ENCODE results near the gene DUSP7.

DUSP7 gene

DNA sequence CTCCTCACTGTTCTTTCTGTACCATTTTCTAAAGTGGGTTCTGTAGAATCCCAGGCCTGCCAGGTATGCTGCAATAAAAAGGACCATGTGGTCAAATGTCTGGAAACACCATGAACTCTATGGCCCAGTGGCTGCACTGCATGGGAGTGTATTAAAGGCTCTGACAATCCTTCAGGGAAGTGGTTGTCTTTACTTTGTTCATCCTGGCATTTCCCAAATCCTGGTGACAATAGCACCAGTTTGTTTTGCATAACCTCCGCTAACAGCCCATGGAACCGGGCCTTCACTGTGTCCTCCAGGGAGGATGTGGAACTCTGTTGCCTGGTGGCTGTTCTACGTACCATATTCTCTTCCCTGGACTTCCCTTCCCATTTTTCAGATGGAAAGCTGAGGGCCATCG, 11.2 kb upstream of the DUSP7 start:
- no peaks in the 10 kb centered on the region for H3K36me3 ChIP-seq (ENCODE audit: control insufficient read depth, insufficient read depth, low read length)
- peaks cover 10% of the 10 kb centered on the region for H3K4me1 ChIP-seq (ENCODE audit: control insufficient read depth, insufficient read depth, low read length)
- H3K4me3 ChIP-seq (ENCODE audit: insufficient read depth, low read depth, low read length) = no peak overlapping the region
- no peak overlapping the region for H3K27ac ChIP-seq (ENCODE audit: insufficient read depth, low read depth, low read length, poor library complexity, severe bottlenecking)
- H3K9me3 ChIP-seq (ENCODE audit: control insufficient read depth, low read length) = no peaks in the 10 kb centered on the region
- 92 to 95% methylated on average over 4 of the region's 4 CpGs for WGBS, 2 experiments
- H3K27me3 ChIP-seq (ENCODE audit: control insufficient read depth, insufficient read depth, low read length, poor library complexity, severe bottlenecking) = no peaks in the 10 kb centered on the region

DNA sequence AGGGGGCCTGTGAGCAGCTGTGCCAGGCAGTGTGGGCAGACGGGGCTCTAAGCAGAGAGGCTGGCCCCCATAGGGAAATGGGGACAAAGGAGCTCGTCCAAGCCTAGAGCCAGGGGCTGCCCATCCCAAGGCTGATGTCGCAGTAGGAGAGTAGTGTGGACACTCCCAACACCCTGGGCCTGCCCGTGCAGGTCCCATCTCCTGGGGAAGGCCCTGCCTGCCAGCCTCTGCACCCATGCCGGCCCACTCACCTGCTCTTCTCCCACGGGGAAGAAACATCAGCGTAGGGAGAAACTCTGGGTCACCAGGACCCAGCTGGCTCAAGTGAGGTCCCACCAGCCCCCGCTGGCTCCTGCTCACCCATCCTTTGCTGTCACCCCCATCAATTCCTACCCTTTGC, 10.7 kb upstream of the DUSP7 start:
- H3K9me3 ChIP-seq (ENCODE audit: control insufficient read depth, low read length) = no peaks in the 10 kb centered on the region

DNA sequence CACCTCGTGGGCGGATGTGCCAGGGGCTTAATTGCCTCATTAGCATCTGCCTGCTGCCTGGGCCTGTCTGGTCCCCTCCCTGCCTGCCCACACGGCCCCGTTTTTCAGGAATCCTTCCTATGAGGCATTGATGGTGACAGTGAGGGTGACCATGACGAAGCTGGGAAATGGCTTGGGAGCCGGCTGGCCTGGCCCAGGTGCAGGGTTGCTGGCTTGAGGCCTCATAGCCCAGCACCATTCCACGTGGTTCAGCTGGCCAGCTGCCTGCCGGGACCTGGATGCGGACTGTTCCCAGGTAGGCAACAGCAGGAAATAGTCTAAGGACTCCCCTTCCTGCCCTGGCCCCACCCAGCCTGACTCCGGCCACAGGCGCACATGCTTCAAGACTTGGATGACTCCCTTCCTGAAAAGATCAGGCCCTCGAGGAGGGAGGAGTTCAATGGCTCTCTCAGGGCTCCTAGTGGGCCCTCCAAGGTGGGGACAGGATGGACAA, 8.9 kb upstream of the DUSP7 start:
- H3K4me1 ChIP-seq (ENCODE audit: control insufficient read depth, insufficient read depth, low read length) = peaks cover 10% of the 10 kb centered on the region
- H3K27ac ChIP-seq (ENCODE audit: insufficient read depth, low read depth, low read length, poor library complexity, severe bottlenecking) = no peak overlapping the region
- no peaks in the 10 kb centered on the region for H3K27me3 ChIP-seq (ENCODE audit: control insufficient read depth, insufficient read depth, low read length, poor library complexity, severe bottlenecking)
- no peak overlapping the region for H3K4me3 ChIP-seq (ENCODE audit: insufficient read depth, low read depth, low read length)
- H3K36me3 ChIP-seq (ENCODE audit: control insufficient read depth, insufficient read depth, low read length) = no peaks in the 10 kb centered on the region
- 88 to 89% methylated on average over 12 of the region's 12 CpGs for WGBS, 2 experiments
- no peaks in the 10 kb centered on the region for H3K9me3 ChIP-seq (ENCODE audit: control insufficient read depth, low read length)

More for the DNA sequence above, 10.7 kb upstream of the DUSP7 start:
- Histone ChIP-seq H3K36me3 (ENCODE audit: control insufficient read depth, insufficient read depth, low read length) (no peaks in the 10 kb centered on the region), H3K4me1 (ENCODE audit: control insufficient read depth, insufficient read depth, low read length) (peaks cover 10% of the 10 kb centered on the region), H3K27me3 (ENCODE audit: control insufficient read depth, insufficient read depth, low read length, poor library complexity, severe bottlenecking) (no peaks in the 10 kb centered on the region), H3K27ac (ENCODE audit: insufficient read depth, low read depth, low read length, poor library complexity, severe bottlenecking) (no peak overlapping the region), H3K4me3 (ENCODE audit: insufficient read depth, low read depth, low read length) (no peak overlapping the region)
- 94% methylated on average over 8 of the region's 8 CpGs for WGBS, 2 experiments

DNA sequence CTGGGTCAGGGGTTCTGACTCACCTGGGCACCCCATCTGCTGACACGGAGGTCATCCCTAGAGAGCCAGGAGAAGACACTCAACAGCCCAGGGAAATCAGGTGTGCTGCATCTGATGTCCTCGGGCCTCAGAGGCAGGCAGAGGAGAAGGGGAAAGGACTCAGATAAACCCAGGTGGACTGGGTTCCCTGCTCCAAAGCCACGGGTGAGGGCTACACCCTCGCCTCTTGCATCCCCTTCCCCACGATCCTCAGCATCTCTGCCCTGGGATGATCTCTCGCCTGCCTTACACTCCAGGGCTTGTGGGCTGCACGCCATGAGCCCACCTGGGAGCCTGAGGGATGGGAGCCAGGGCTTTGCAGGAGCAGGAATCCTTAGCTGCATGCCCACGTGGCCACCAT, 8.2 kb upstream of the DUSP7 start:
- 89 to 90% methylated on average over 8 of the region's 8 CpGs for WGBS, 2 experiments
- Histone ChIP-seq H3K4me1 (ENCODE audit: control insufficient read depth, insufficient read depth, low read length) (peaks cover 10% of the 10 kb centered on the region), H3K27me3 (ENCODE audit: control insufficient read depth, insufficient read depth, low read length, poor library complexity, severe bottlenecking) (no peaks in the 10 kb centered on the region), H3K9me3 (ENCODE audit: control insufficient read depth, low read length) (no peaks in the 10 kb centered on the region), H3K27ac (ENCODE audit: insufficient read depth, low read depth, low read length, poor library complexity, severe bottlenecking) (no peak overlapping the region), H3K4me3 (ENCODE audit: insufficient read depth, low read depth, low read length) (no peak overlapping the region), H3K36me3 (ENCODE audit: control insufficient read depth, insufficient read depth, low read length) (no peaks in the 10 kb centered on the region)

DNA sequence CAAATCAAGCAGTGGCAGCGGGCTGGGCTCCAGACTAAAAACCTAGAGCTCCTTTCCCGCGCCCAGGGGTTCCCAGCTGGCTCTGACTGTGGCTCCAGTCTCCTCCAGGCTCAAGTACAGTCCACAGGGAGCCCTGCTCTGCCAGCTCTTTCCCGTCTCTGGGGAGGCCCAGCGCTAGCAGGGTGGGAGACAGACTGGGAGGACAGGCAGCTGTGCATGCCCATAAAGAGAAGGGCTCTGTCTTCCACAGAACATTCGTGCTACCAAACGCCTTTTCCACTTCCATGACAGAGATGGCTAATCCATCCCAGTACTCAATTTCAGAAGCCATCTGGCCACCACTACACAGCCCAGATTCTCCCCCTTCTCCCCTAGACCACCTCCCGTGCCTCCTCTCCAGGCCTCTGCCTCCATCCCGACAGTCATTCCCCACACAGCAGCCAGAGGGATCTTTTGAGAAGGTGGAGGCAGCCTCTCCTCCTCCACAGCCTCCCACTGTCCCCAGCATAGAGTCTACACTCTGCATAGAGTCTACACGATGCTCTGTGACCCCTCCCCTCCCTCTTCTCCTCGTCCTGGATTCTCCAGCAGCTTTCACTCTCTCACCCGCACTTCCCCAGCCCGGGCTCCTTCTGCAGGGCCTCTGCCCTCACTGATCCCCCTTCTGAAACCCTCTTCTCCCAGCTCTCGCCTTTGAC, 6.8 kb upstream of the DUSP7 start:
- Histone ChIP-seq H3K4me3 (ENCODE audit: insufficient read depth, low read depth, low read length) (no peak overlapping the region), H3K36me3 (ENCODE audit: control insufficient read depth, insufficient read depth, low read length) (no peaks in the 10 kb centered on the region), H3K4me1 (ENCODE audit: control insufficient read depth, insufficient read depth, low read length) (peaks cover 7% of the 10 kb centered on the region), H3K27me3 (ENCODE audit: control insufficient read depth, insufficient read depth, low read length, poor library complexity, severe bottlenecking) (peaks cover 5% of the 10 kb centered on the region), H3K9me3 (ENCODE audit: control insufficient read depth, low read length) (no peaks in the 10 kb centered on the region), H3K27ac (ENCODE audit: insufficient read depth, low read depth, low read length, poor library complexity, severe bottlenecking) (no peak overlapping the region)
- WGBS, 2 experiments = 77 to 78% methylated on average over 14 of the region's 14 CpGs

DNA sequence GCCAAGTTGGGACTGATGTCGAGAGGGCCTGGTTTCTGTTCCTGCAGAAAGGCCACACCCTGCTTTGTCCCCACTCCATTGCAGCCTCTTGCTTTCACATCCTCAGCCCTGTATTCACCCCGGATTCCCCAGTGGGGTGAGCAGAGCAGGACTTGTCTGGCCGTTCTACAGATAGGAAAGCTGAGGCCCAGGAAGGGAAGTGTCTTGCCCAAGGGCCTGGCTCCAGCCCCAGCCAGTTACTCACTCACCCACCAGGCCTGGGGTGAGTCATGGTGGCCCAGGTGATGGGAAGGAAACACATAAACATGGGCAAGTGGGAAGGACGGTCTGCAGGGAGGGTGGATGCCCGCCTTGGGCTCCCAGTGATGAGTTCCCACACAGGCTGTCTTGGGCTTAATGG, 6.1 kb upstream of the DUSP7 start:
- Histone ChIP-seq H3K27me3 (ENCODE audit: control insufficient read depth, insufficient read depth, low read length, poor library complexity, severe bottlenecking) (peaks cover 11% of the 10 kb centered on the region), H3K4me3 (ENCODE audit: insufficient read depth, low read depth, low read length) (no peak overlapping the region), H3K4me1 (ENCODE audit: control insufficient read depth, insufficient read depth, low read length) (peaks cover 7% of the 10 kb centered on the region), H3K36me3 (ENCODE audit: control insufficient read depth, insufficient read depth, low read length) (no peaks in the 10 kb centered on the region), H3K27ac (ENCODE audit: insufficient read depth, low read depth, low read length, poor library complexity, severe bottlenecking) (no peak overlapping the region), H3K9me3 (ENCODE audit: control insufficient read depth, low read length) (no peaks in the 10 kb centered on the region)
- WGBS, 2 experiments = 88 to 89% methylated on average over 5 of the region's 5 CpGs

DNA sequence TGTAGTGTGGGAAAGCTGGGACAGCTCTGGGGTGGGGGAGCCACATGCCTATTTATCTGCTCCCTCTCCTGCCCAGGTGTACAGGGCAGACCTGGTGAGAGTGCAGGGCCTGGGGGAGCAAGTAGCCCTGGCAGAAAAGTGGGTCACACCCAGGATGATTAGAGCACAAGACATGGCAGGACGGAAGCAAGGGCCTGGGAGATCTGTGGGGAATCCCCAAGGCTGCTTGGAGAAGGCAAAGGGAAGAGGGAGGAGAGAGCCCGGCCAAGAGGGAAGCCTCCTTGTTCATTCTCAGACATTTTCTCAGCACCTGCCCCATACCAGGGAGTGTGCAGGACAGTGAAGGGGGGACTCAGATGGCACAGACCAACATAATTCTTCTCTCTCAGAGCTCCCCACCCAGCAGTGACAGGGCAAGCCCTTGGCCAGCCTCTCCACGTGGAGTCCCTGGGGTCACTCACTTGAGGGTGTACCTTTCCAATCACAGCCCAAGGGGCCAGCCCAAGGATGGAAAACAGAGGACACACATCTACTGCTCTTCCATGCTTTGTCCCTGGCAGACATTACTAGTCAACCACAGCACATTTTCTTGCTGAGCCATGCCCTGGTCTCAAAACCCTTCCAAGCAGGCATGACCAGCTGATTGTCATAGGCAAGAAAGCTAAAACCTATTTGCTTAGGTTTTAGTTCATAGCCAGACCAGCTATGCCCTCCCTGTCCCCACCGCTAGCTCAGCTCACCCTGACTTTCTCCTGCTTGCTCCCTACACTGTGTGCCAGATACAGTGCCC, 4.9 kb upstream of the DUSP7 start:
- H3K36me3 ChIP-seq (ENCODE audit: control insufficient read depth, insufficient read depth, low read length) = no peaks in the 10 kb centered on the region
- H3K4me3 ChIP-seq (ENCODE audit: insufficient read depth, low read depth, low read length) = no peak overlapping the region
- H3K27ac ChIP-seq (ENCODE audit: insufficient read depth, low read depth, low read length, poor library complexity, severe bottlenecking) = no peak overlapping the region
- H3K9me3 ChIP-seq (ENCODE audit: control insufficient read depth, low read length) = no peaks in the 10 kb centered on the region
- peaks cover 11% of the 10 kb centered on the region for H3K27me3 ChIP-seq (ENCODE audit: control insufficient read depth, insufficient read depth, low read length, poor library complexity, severe bottlenecking)
- peaks cover 7% of the 10 kb centered on the region for H3K4me1 ChIP-seq (ENCODE audit: control insufficient read depth, insufficient read depth, low read length)
- WGBS, 2 experiments = 88 to 89% methylated on average over 4 of the region's 4 CpGs

DNA sequence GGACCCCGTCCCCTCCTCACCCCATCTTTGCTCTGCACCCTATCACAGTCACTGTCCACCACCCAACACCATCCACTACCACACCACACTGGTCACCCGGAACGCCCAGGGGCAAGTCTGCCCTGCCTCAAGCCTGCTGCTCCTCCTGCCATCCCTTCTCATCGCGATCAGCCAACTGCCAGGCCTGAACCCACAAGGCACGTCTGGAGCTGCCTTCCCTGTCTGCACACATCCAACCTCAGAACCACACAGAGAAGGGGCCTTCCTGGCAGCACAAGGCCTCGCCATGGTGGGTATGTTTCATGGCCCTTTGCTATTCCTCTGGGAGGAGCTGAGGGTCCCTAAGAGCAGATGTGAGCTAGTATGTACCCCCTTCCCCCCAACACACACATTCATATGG, 3.4 kb upstream of the DUSP7 start:
- Histone ChIP-seq H3K4me3 (ENCODE audit: insufficient read depth, low read depth, low read length) (no peak overlapping the region), H3K27me3 (ENCODE audit: control insufficient read depth, insufficient read depth, low read length, poor library complexity, severe bottlenecking) (peaks cover 18% of the 10 kb centered on the region), H3K36me3 (ENCODE audit: control insufficient read depth, insufficient read depth, low read length) (no peaks in the 10 kb centered on the region), H3K9me3 (ENCODE audit: control insufficient read depth, low read length) (no peaks in the 10 kb centered on the region), H3K4me1 (ENCODE audit: control insufficient read depth, insufficient read depth, low read length) (peaks cover 8% of the 10 kb centered on the region), H3K27ac (ENCODE audit: insufficient read depth, low read depth, low read length, poor library complexity, severe bottlenecking) (no peak overlapping the region)
- WGBS, 2 experiments = 91 to 94% methylated on average over 7 of the region's 7 CpGs

DNA sequence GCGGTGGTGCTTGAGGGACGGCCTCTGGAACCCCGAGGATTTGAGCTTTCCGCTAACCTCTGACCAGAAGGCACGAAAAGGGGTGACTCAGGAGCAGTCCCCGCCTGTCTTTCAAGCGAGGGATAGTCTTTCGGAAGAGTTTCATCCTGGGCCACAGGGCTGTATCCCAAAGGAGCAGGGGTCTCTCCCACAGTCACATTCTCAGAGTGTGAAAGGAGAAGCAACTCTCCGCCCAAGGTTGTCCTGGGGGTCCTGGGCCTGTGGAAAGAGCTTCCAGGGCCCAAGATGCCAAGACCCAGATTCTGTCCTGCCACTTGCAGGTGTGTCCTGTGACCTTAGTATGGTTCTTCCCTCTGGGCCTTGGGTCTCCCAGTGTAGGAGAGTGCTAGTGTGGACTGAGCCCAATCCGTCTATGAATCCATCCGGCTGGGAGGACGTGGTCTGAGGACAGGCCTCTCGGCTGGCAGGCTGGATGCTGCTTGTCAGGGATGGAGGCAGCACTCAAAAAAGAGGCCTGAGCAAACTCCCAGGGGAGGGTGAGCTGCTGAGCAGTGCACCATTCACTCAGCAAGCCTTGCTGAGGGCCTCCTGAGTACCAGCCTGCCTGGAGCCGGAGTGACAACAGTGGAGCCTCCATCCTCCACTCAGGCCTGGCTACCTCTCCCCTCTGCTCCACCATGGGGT, 1.6 kb upstream of the DUSP7 start:
- H3K36me3 ChIP-seq (ENCODE audit: control insufficient read depth, insufficient read depth, low read length) = no peaks in the 10 kb centered on the region
- no peak overlapping the region for H3K27ac ChIP-seq (ENCODE audit: insufficient read depth, low read depth, low read length, poor library complexity, severe bottlenecking)
- H3K27me3 ChIP-seq (ENCODE audit: control insufficient read depth, insufficient read depth, low read length, poor library complexity, severe bottlenecking) = peaks cover 18% of the 10 kb centered on the region
- WGBS, 2 experiments = 62 to 66% methylated on average over 14 of the region's 14 CpGs
- H3K4me1 ChIP-seq (ENCODE audit: control insufficient read depth, insufficient read depth, low read length) = peaks cover 16% of the 10 kb centered on the region
- peak overlapping the region; percentile 22 for H3K4me3 ChIP-seq (ENCODE audit: insufficient read depth, low read depth, low read length)
- no peaks in the 10 kb centered on the region for H3K9me3 ChIP-seq (ENCODE audit: control insufficient read depth, low read length)

All from ectodermal cell (in vitro differentiated cells).